Spleen (tissue), 11 donors: Measurements from ENCODE around the gene PLA2G4B. TPM values are rescaled to one million over a fixed set of nuclear protein-coding genes. Genes with fewer than 3 reads are reported as not detected.

Experiments
- DNase-seq: peaks from one replicate; pipeline ENCODE4 v3.0.0-alpha.2; 2020
- H3K27ac ChIP-seq, 8 donors: fragments of 200-600 bp; sonication (generic) in 7 of 8; 1 replicate in 4 of 8; 2 replicates in 4 of 8; pipeline versions ENCODE4 v1.5.0 to v1.8.0; 2016 to 2021; ENCODE audit warnings: inconsistent platforms in 4 of 8, mild to moderate bottlenecking in 4 of 8, moderate library complexity in 1 of 8
- H3K27me3 ChIP-seq, 7 donors: fragments of 200-600 bp; sonication (generic) in 6 of 7; replicated peaks in 1 of 7; 1 replicate in 4 of 7; 2 replicates in 3 of 7; pipeline versions ENCODE4 v1.5.0 to v1.8.0; 2016 to 2021; ENCODE audit warnings: inconsistent platforms in 3 of 7, mild to moderate bottlenecking in 1 of 7
- H3K36me3 ChIP-seq, 6 donors: fragments of 200-600 bp; sonication (generic) in 5 of 6; 1 replicate in 4 of 6; 2 replicates in 2 of 6; pipeline versions ENCODE4 v1.5.0 to v1.8.0; 2016 to 2021; ENCODE audit warnings: inconsistent platforms in 2 of 6
- H3K4me1 ChIP-seq, 6 donors: fragments of 200-600 bp; sonication (generic) in 5 of 6; 1 replicate in 3 of 6; 2 replicates in 3 of 6; pipeline versions ENCODE4 v1.5.0 to v1.8.0; 2016 to 2021; ENCODE audit warnings: inconsistent platforms in 3 of 6
- H3K4me3 ChIP-seq, 8 donors: fragments of 200-600 bp; sonication (generic) in 7 of 8; 1 replicate in 4 of 8; 2 replicates in 4 of 8; pipeline versions ENCODE4 v1.5.0 to v1.8.0; 2016 to 2021; ENCODE audit warnings: inconsistent platforms in 4 of 8, mild to moderate bottlenecking in 4 of 8, moderate library complexity in 2 of 8
- H3K9me3 ChIP-seq, 8 donors: fragments of 200-600 bp; sonication (generic) in 7 of 8; 1 replicate in 4 of 8; 2 replicates in 4 of 8; pipeline versions ENCODE4 v1.5.0 to v1.8.0; 2016 to 2021; ENCODE audit warnings: inconsistent platforms in 4 of 8
- CTCF ChIP-seq, 11 experiments: fragments of 200-600 bp in 7 of 11; fragments of 450-650 bp in 4 of 11; sonication (generic) in 4 of 11; IDR thresholded peaks in 8 of 11; conservative IDR thresholded peaks in 3 of 11; 1 replicate in 7 of 11; 2 replicates in 4 of 11; pipeline versions ENCODE4 v1.4.0 to v1.8.0; 2016 to 2021; ENCODE audit warnings: antibody characterized with exemption in 11 of 11, inconsistent platforms in 4 of 11, mild to moderate bottlenecking in 1 of 11
- POLR2A ChIP-seq, 3 donors: fragments of 450-650 bp; IDR thresholded peaks; one replicate each; pipeline ENCODE4 v1.5.1; 2017; ENCODE audit warnings: antibody characterized with exemption in 3 of 3, mild to moderate bottlenecking in 1 of 3
- POLR2AphosphoS5 ChIP-seq, 3 donors: sonication (generic); formaldehyde crosslinking; IDR thresholded peaks; one replicate each; pipeline ENCODE4 v1.5.1; 2017; ENCODE audit warnings: antibody characterized with exemption in 3 of 3
- WGBS, 5 donors: extraction: QIAGEN DNeasy Blood & Tissue Kit in 3 of 5; methylation state at CpG; one replicate each; pipeline versions ENCODE4 v1.1.5 to v1.1.7; 2013 to 2018; 5-methylcytosine and 5-hydroxymethylcytosine counted together
- intact Hi-C: fragments of 100-400 bp; cut with DNase I; formaldehyde crosslinking; loops from one replicate; pipeline ENCODE4 v1.15.0; 2023; ENCODE audit warnings: low total_unique reads
- polyA plus RNA-seq, 3 donors: library from polyadenylated mRNA; stranded (reverse); fragments of 200-250 nt; gene quantifications; one replicate each; pipeline ENCODE4 v1.2.1, GENCODE V29; 2013
- total RNA-seq, 7 donors: library from RNA; depleted of rRNA in 3 of 7; stranded (reverse); fragments of >200 nt in 3 of 7; fragmentation: NEBNext Ultra II Directional in 4 of 7; extraction: Animal tissue kit (Norgen Biotek cat#: 25700) in 4 of 7; gene quantifications; one replicate each; pipeline versions ENCODE4 v1.1.0 to v1.2.1, GENCODE V29; 2016 to 2021
- donor health status: healthy with polysubstance abuse.
- donor health status: DM: no; HTN: no; CAD: no; lungs with moderate emphysema.
- donor health status: DM: no; HTN: no; CAD: no.
- donor health status: Bipolar disorder and iron deficiency.
- donor health status: healthy.
- donor health status: DM: no; HTN: no; CAD: no.
- donor health status: DM: yes; HTN: yes; CAD: no.

Gene PLA2G4B
- total and polyA plus RNA-seq, 10 donors = 4.0 to 20.8 (median 11.8) TPM

DNA sequence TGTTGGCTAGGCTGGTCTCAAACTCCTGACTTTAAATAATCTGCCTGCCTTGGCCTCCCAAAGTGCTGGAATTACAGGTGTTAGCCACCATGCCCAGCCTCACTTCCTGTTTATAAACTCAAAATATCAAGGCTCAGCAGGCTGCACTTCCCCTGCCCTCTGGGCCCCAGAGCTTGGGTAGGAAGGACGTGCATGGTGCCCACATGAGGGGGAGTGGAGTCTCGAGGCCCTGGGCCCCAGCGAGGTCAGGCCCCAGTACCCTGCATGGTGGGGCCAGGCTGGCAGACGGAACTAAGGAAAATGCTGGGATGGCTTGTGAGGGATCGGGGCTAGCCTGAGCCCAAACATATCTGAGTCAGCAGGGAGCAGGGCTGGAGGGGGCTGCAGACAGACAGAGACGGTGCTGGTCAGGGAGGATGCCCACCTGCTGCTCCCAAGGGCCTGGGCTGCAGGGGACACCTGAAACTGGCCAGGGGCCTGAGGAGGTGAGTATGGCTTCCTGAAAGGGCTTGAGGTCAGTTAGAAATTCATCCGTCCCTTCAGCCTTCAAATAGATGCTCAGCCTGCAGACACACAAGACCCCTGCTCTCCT is 50.1 kb downstream of the PLA2G4B start:
- intact Hi-C loops = no loop called here
- Histone ChIP-seq H3K4me1 (peaks cover 4 to 33% (median 21%) of the 10 kb centered on the region in 6 donors), H3K36me3 (no peaks in the 10 kb centered on the region), H3K27ac (no peak overlapping the region), H3K4me3 (no peak overlapping the region), H3K27me3 (no peaks in the 10 kb centered on the region), H3K9me3 (no peaks in the 10 kb centered on the region)
- peak; percentile 73 for DNase-seq
- no peak for TF ChIP-seq POLR2A (IDR thresholded peaks at IDR 0.05)
- no peak for TF ChIP-seq CTCF (IDR thresholded peaks at IDR 0.05 in 8 of 11, conservative IDR thresholded peaks at IDR 0.05 in 3 of 11)
- no peak for TF ChIP-seq POLR2AphosphoS5 (IDR thresholded peaks at IDR 0.05)
- WGBS, 5 donors = 58 to 67% (median 61%) methylated on average over 7 of the region's 7 CpGs

DNA sequence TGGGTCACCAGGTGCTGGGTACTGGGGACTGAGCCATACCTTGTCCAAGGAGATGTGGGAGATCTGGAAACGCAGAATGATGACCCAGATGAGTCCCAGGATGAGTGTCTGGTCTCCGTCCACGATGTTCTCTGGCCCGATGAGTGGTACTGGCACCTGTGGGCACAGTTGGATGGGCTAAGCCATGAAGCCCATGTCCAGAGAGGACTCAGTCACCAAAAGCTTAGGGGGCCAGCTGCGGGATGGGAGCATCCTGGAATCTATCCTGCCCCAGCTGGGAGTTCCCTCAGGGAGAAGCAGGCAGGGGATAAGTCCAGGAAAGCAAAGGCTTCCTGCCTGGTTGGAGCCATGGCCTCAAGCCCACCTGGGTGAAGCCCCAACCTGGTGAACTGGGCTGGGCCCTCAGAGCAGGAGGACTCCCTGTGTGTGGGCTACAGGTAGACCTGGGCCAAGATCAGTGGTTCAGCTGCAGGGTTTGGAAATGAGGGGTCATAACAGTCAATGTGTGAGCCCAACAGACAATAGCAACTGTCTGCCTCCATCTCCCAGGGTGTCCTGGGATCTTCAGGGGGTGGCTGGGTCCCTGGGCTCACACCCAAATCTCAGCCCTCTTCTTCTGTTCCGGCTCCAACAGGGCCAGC is 51.5 kb downstream of the PLA2G4B start:
- DNase-seq = peak; percentile 59
- Histone ChIP-seq H3K9me3 (no peaks in the 10 kb centered on the region), H3K36me3 (no peaks in the 10 kb centered on the region), H3K27me3 (no peaks in the 10 kb centered on the region), H3K4me3 (no peak overlapping the region), H3K27ac (no peak overlapping the region), H3K4me1 (peaks cover 19 to 47% (median 35%) of the 10 kb centered on the region in 6 donors)
- TF ChIP-seq POLR2AphosphoS5 (IDR thresholded peaks at IDR 0.05) = no peak
- no peak for TF ChIP-seq CTCF (IDR thresholded peaks at IDR 0.05 in 8 of 11, conservative IDR thresholded peaks at IDR 0.05 in 3 of 11)
- TF ChIP-seq POLR2A (IDR thresholded peaks at IDR 0.05) = no peak
- WGBS, 5 donors = 91 to 98% (median 96%) methylated on average over 4 to 6 of the region's 6 CpGs
- intact Hi-C loops = no loop called here

- DNase-seq = no peak
- Histone ChIP-seq H3K27me3 (no peaks in the 10 kb centered on the region), H3K27ac (no peak overlapping the region), H3K4me3 (no peak overlapping the region), H3K4me1 (peaks cover 22 to 54% (median 39%) of the 10 kb centered on the region in 6 donors), H3K9me3 (no peaks in the 10 kb centered on the region), H3K36me3 (no peaks in the 10 kb centered on the region)
- 84 to 92% (median 90%) methylated on average over 6 of the region's 6 CpGs for WGBS, 5 donors
- no peak for TF ChIP-seq POLR2AphosphoS5 (IDR thresholded peaks at IDR 0.05)
- no peak for TF ChIP-seq CTCF (IDR thresholded peaks at IDR 0.05 in 8 of 11, conservative IDR thresholded peaks at IDR 0.05 in 3 of 11)
- TF ChIP-seq POLR2A (IDR thresholded peaks at IDR 0.05) = no peak
- intact Hi-C loops = no loop called here
Observed at GRCh38 chr15:41891226-41891625, 52.6 kb downstream of the PLA2G4B start.

DNA sequence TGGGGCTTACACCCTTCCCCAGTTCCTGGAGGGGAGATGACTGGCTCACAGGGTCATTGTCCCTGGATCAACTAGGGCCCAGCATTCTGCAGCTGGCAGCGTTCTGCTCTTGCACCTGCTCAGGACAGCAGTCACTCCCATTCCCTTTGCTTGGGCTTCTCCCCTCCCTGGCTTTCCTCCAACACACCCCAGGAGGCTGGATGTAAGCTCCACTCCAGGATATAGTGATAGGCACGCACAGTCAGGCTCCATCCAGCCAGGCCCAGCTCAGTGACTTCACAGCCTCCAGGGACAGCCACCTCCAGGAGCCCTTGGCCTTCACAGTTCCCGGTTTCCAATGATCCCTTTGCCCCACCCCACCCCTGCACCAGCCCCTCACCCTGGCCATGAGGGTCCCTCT is 53.3 kb downstream of the PLA2G4B start:
- peak; percentile 66 for DNase-seq
- H3K4me1 ChIP-seq = peaks cover 22 to 54% (median 39%) of the 10 kb centered on the region in 6 donors
- peak overlapping the region in 1 of 8 donors; percentile 78 for H3K27ac ChIP-seq
- H3K9me3 ChIP-seq = no peaks in the 10 kb centered on the region
- no peaks in the 10 kb centered on the region for H3K27me3 ChIP-seq
- no peak overlapping the region for H3K4me3 ChIP-seq
- WGBS, 5 donors = 87 to 96% (median 88%) methylated on average over 3 of the region's 3 CpGs
- H3K36me3 ChIP-seq = no peaks in the 10 kb centered on the region
- no peak for TF ChIP-seq CTCF (IDR thresholded peaks at IDR 0.05 in 8 of 11, conservative IDR thresholded peaks at IDR 0.05 in 3 of 11)
- TF ChIP-seq POLR2AphosphoS5 (IDR thresholded peaks at IDR 0.05) = no peak
- no peak for TF ChIP-seq POLR2A (IDR thresholded peaks at IDR 0.05)
- intact Hi-C loops = no loop called here
